HL-60 (cell line): Measurements from ENCODE around the gene S100A3.

Source experiments
- POLR2AphosphoS5 ChIP-seq: IDR thresholded peaks from 2 replicates; pipeline ENCODE4 v1.6.1; 2012; ENCODE audit warnings: low read depth
- TF ChIP-seq, protein P1 (sequence below): IDR thresholded peaks from one replicate; pipeline ENCODE4 v1.5.1; 2011; ENCODE audit warnings: low read length, control low read depth, inconsistent platforms; ENCODE audit not compliant: insufficient read depth

- TF ChIP-seq, protein P1, sequence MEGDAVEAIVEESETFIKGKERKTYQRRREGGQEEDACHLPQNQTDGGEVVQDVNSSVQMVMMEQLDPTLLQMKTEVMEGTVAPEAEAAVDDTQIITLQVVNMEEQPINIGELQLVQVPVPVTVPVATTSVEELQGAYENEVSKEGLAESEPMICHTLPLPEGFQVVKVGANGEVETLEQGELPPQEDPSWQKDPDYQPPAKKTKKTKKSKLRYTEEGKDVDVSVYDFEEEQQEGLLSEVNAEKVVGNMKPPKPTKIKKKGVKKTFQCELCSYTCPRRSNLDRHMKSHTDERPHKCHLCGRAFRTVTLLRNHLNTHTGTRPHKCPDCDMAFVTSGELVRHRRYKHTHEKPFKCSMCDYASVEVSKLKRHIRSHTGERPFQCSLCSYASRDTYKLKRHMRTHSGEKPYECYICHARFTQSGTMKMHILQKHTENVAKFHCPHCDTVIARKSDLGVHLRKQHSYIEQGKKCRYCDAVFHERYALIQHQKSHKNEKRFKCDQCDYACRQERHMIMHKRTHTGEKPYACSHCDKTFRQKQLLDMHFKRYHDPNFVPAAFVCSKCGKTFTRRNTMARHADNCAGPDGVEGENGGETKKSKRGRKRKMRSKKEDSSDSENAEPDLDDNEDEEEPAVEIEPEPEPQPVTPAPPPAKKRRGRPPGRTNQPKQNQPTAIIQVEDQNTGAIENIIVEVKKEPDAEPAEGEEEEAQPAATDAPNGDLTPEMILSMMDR, result no peak
- TF ChIP-seq POLR2AphosphoS5, result no peak
These were observed 45.3 kb downstream of the S100A3 start for GRCh38 chr1:153503766-153504165.
